HG02840 (cell line): ENCODE measurements around the gene IL1RAP.

Experiments used
- ATAC-seq: cut with Tn5 transposase; IDR thresholded peaks from one replicate; pipeline ENCODE4 v1.9.1; 2021; ENCODE audit warnings: mild to moderate bottlenecking, moderate library complexity, moderate number of reproducible peaks; ENCODE audit not compliant: unreplicated experiment, low FRiP score

The IL1RAP gene

GRCh38 chr3:190538288-190538687 is 24.4 kb downstream of the IL1RAP start:
- no peak for ATAC-seq

- ATAC-seq = no peak
These were observed 25.6 kb downstream of the IL1RAP start for GRCh38 chr3:190539526-190539925.

- ATAC-seq = no peak
These were observed 27.1 kb downstream of the IL1RAP start for GRCh38 chr3:190541008-190541407.

- no peak for ATAC-seq
These were observed 27.7 kb downstream of the IL1RAP start for GRCh38 chr3:190541560-190541959.

GRCh38 chr3:190542846-190543245 is 29.0 kb downstream of the IL1RAP start:
- no peak for ATAC-seq

- ATAC-seq = no peak
These were observed 29.8 kb downstream of the IL1RAP start for GRCh38 chr3:190543671-190544070.

GRCh38 chr3:190545191-190545590 is 31.3 kb downstream of the IL1RAP start:
- ATAC-seq = no peak

GRCh38 chr3:190546881-190547510 is 33.1 kb downstream of the IL1RAP start:
- ATAC-seq = no peak

- no peak for ATAC-seq
These were observed 34.3 kb downstream of the IL1RAP start for GRCh38 chr3:190548031-190548656.

- no peak for ATAC-seq
These were observed 38.1 kb downstream of the IL1RAP start for GRCh38 chr3:190552021-190552420.

GRCh38 chr3:190552969-190553759 is 39.3 kb downstream of the IL1RAP start:
- ATAC-seq = no peak

GRCh38 chr3:190554197-190554596 is 40.3 kb downstream of the IL1RAP start:
- no peak for ATAC-seq

GRCh38 chr3:190556351-190556750 is 42.5 kb downstream of the IL1RAP start:
- no peak for ATAC-seq

- no peak for ATAC-seq
These were observed 43.4 kb downstream of the IL1RAP start for GRCh38 chr3:190557296-190557695.

- ATAC-seq = no peak
These were observed 44.4 kb downstream of the IL1RAP start for GRCh38 chr3:190558316-190558715.

GRCh38 chr3:190558796-190559195 is 44.9 kb downstream of the IL1RAP start:
- ATAC-seq = no peak

- no peak for ATAC-seq
These were observed 46.4 kb downstream of the IL1RAP start for GRCh38 chr3:190560013-190560895.

- ATAC-seq = no peak
These were observed 49.1 kb downstream of the IL1RAP start for GRCh38 chr3:190562866-190563510.

- ATAC-seq = no peak
These were observed 50.3 kb downstream of the IL1RAP start for GRCh38 chr3:190564175-190564574.
